ENCODE measurements around the gene RALGAPA1.
"Not testable (repeated sequence)": the region's sequence is repeated elsewhere in the genome, so short reads cannot be mapped to it uniquely, and the experiment has no call there.

The RALGAPA1 gene

GRCh38 chr14:35851823-35852222 is 42.7 kb upstream of the RALGAPA1 start:
- no peak overlapping the region for H3K4me3 ChIP-seq (ENCODE audit: low read depth in 1 of 2, low read length in 1 of 2)
- TF ChIP-seq CTCF (IDR thresholded peaks at IDR 0.05), result no peak

GRCh38 chr14:35849122-35849521 is 40.0 kb upstream of the RALGAPA1 start:
- Histone ChIP-seq H3K27me3 (no peaks in the 10 kb centered on the region), H3K27ac (no peak overlapping the region), H3K4me1 (ENCODE audit: control insufficient read depth in 1 of 2, insufficient read depth in 1 of 2, low read depth in 1 of 2, low read length in 1 of 2) (no peaks in the 10 kb centered on the region), H3K36me3 (no peaks in the 10 kb centered on the region), H3K9me3 (no peaks in the 10 kb centered on the region), H3K4me3 (ENCODE audit: low read depth in 1 of 2, low read length in 1 of 2) (no peak overlapping the region)
- no peak for TF ChIP-seq CTCF (IDR thresholded peaks at IDR 0.05)

More at GRCh38 chr14:35851823-35852222, 42.7 kb upstream of the RALGAPA1 start:
- Histone ChIP-seq H3K27ac (no peak overlapping the region), H3K9me3 (no peaks in the 10 kb centered on the region), H3K36me3 (no peaks in the 10 kb centered on the region), H3K27me3 (no peaks in the 10 kb centered on the region), H3K4me1 (ENCODE audit: control insufficient read depth in 1 of 2, insufficient read depth in 1 of 2, low read depth in 1 of 2, low read length in 1 of 2) (no peaks in the 10 kb centered on the region)

- H3K36me3 ChIP-seq, result no peaks in the 10 kb centered on the region
- no peak overlapping the region for H3K27ac ChIP-seq
- no peaks in the 10 kb centered on the region for H3K9me3 ChIP-seq
- TF ChIP-seq CTCF (IDR thresholded peaks at IDR 0.05), result no peak
- H3K27me3 ChIP-seq, result no peaks in the 10 kb centered on the region
- H3K4me1 ChIP-seq (ENCODE audit: control insufficient read depth in 1 of 2, insufficient read depth in 1 of 2, low read depth in 1 of 2, low read length in 1 of 2), result no peaks in the 10 kb centered on the region
- no peak overlapping the region for H3K4me3 ChIP-seq (ENCODE audit: low read depth in 1 of 2, low read length in 1 of 2)
Measured at GRCh38 chr14:35847636-35848035, 38.5 kb upstream of the RALGAPA1 start.

GRCh38 chr14:35844494-35844893 is 35.4 kb upstream of the RALGAPA1 start:
- Histone ChIP-seq H3K4me3 (ENCODE audit: low read depth in 1 of 2, low read length in 1 of 2) (no peak overlapping the region), H3K4me1 (ENCODE audit: control insufficient read depth in 1 of 2, insufficient read depth in 1 of 2, low read depth in 1 of 2, low read length in 1 of 2) (no peaks in the 10 kb centered on the region), H3K27me3 (no peaks in the 10 kb centered on the region), H3K36me3 (no peaks in the 10 kb centered on the region), H3K27ac (no peak overlapping the region), H3K9me3 (no peaks in the 10 kb centered on the region)
- TF ChIP-seq CTCF (IDR thresholded peaks at IDR 0.05), result no peak

- H3K27ac ChIP-seq; H3K9me3 ChIP-seq; H3K27me3 ChIP-seq; H3K4me3 ChIP-seq (ENCODE audit: low read depth in 1 of 2, low read length in 1 of 2); H3K36me3 ChIP-seq; H3K4me1 ChIP-seq (ENCODE audit: control insufficient read depth in 1 of 2, insufficient read depth in 1 of 2, low read depth in 1 of 2, low read length in 1 of 2): not testable (repeated sequence)
Measured at GRCh38 chr14:35842245-35842644, 33.1 kb upstream of the RALGAPA1 start.

- not testable (repeated sequence) for H3K27ac ChIP-seq; H3K4me3 ChIP-seq (ENCODE audit: low read depth in 1 of 2, low read length in 1 of 2); H3K4me1 ChIP-seq (ENCODE audit: control insufficient read depth in 1 of 2, insufficient read depth in 1 of 2, low read depth in 1 of 2, low read length in 1 of 2); H3K36me3 ChIP-seq; H3K27me3 ChIP-seq; H3K9me3 ChIP-seq
Measured at GRCh38 chr14:35841704-35842103, 32.6 kb upstream of the RALGAPA1 start.

Data from neutrophil (primary cell).